Measurements from ENCODE around the gene GPR52.

DNA sequence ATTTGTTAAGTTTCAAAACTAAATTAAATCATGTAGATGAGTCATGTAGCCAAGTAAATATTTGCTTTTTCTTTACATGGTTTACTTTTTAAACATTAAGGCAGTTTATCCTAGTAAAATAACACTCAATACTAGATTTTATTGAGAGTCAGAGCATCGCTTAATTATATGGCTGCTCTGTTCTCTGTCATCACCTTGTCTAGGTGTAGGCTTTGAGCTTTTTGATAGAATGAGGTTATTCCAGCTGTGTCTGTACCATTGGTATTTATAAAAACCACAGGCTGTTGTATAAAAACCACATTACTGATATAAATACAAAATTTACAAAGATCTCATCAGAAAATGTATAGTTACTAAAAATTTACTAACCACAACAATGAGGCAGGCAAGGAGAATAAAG is 42.5 kb upstream of the GPR52 start:
- TF ChIP-seq, protein P1, sequence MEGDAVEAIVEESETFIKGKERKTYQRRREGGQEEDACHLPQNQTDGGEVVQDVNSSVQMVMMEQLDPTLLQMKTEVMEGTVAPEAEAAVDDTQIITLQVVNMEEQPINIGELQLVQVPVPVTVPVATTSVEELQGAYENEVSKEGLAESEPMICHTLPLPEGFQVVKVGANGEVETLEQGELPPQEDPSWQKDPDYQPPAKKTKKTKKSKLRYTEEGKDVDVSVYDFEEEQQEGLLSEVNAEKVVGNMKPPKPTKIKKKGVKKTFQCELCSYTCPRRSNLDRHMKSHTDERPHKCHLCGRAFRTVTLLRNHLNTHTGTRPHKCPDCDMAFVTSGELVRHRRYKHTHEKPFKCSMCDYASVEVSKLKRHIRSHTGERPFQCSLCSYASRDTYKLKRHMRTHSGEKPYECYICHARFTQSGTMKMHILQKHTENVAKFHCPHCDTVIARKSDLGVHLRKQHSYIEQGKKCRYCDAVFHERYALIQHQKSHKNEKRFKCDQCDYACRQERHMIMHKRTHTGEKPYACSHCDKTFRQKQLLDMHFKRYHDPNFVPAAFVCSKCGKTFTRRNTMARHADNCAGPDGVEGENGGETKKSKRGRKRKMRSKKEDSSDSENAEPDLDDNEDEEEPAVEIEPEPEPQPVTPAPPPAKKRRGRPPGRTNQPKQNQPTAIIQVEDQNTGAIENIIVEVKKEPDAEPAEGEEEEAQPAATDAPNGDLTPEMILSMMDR (IDR thresholded peaks at IDR 0.05) = no peak
- TF ChIP-seq EP300 (IDR thresholded peaks at IDR 0.05) = no peak

All from ovary (tissue), 3 donors.